ENCODE measurements around the gene MTUS2. TPM values are rescaled to one million over a fixed set of nuclear protein-coding genes. Genes with fewer than 3 reads are reported as not detected.
"Not testable (repeated sequence)": the region's sequence is repeated elsewhere in the genome, so short reads cannot be mapped to it uniquely, and the experiment has no call there.

Gene MTUS2
- total RNA-seq, 2 donors from 2014 or later, result 0.02 TPM; not detected in 1

GRCh38 chr13:28983641-28984040, 163.5 kb downstream of the MTUS2 start:
- no peaks in the 10 kb centered on the region for H3K4me1 Mint-ChIP-seq (ENCODE audit: low read depth)
- H3K27ac Mint-ChIP-seq, result no peak overlapping the region
- H3K27me3 Mint-ChIP-seq (ENCODE audit: low read depth), result no peaks in the 10 kb centered on the region
- ATAC-seq (replicated peaks in 1 of 2) (no peak), DNase-seq (no peak)
- no peaks in the 10 kb centered on the region for H3K9me3 Mint-ChIP-seq
- no peak overlapping the region for H3K4me3 Mint-ChIP-seq
- H3K36me3 Mint-ChIP-seq (ENCODE audit: insufficient read depth in 2 of 2), result no peaks in the 10 kb centered on the region

- Mint-ChIP-seq H3K27me3 (ENCODE audit: low read depth) (no peaks in the 10 kb centered on the region), H3K27ac (no peak overlapping the region), H3K4me3 (no peak overlapping the region), H3K9me3 (no peaks in the 10 kb centered on the region), H3K4me1 (ENCODE audit: low read depth) (no peaks in the 10 kb centered on the region), H3K36me3 (ENCODE audit: insufficient read depth in 2 of 2) (no peaks in the 10 kb centered on the region)
- DNase-seq, result no peak
- ATAC-seq (replicated peaks in 1 of 2), result no peak
Observed at GRCh38 chr13:28984326-28984725, 164.2 kb downstream of the MTUS2 start.

GRCh38 chr13:28984825-28985224, 164.7 kb downstream of the MTUS2 start:
- peaks cover 0 to under 1% of the 10 kb centered on the region in 2 donors for H3K9me3 Mint-ChIP-seq

GRCh38 chr13:28990378-28990777, 170.2 kb downstream of the MTUS2 start:
- not testable (repeated sequence) for H3K27me3 Mint-ChIP-seq (ENCODE audit: low read depth); H3K9me3 Mint-ChIP-seq; H3K27ac Mint-ChIP-seq; H3K4me1 Mint-ChIP-seq (ENCODE audit: low read depth); H3K36me3 Mint-ChIP-seq (ENCODE audit: insufficient read depth in 2 of 2); DNase-seq; ATAC-seq (replicated peaks in 1 of 2); H3K4me3 Mint-ChIP-seq

More at GRCh38 chr13:28984825-28985224, 164.7 kb downstream of the MTUS2 start:
- no peak overlapping the region for H3K27ac Mint-ChIP-seq
- DNase-seq, result no peak
- H3K4me3 Mint-ChIP-seq, result no peak overlapping the region
- H3K27me3 Mint-ChIP-seq (ENCODE audit: low read depth), result no peaks in the 10 kb centered on the region
- H3K4me1 Mint-ChIP-seq (ENCODE audit: low read depth), result no peaks in the 10 kb centered on the region
- no peak for ATAC-seq (replicated peaks in 1 of 2)
- H3K36me3 Mint-ChIP-seq (ENCODE audit: insufficient read depth in 2 of 2), result no peaks in the 10 kb centered on the region

- H3K9me3 Mint-ChIP-seq, result peaks cover 5 to 7% of the 10 kb centered on the region in 2 donors
- no peaks in the 10 kb centered on the region for H3K27me3 Mint-ChIP-seq (ENCODE audit: low read depth)
- no peak for DNase-seq
- H3K27ac Mint-ChIP-seq, result no peak overlapping the region
- no peak overlapping the region for H3K4me3 Mint-ChIP-seq
- peaks cover 0 to 2% of the 10 kb centered on the region in 2 donors for H3K36me3 Mint-ChIP-seq (ENCODE audit: insufficient read depth in 2 of 2)
- no peaks in the 10 kb centered on the region for H3K4me1 Mint-ChIP-seq (ENCODE audit: low read depth)
- ATAC-seq (replicated peaks in 1 of 2), result no peak
Observed at GRCh38 chr13:28991764-28992163, 171.6 kb downstream of the MTUS2 start.

GRCh38 chr13:29000826-29001225, 180.7 kb downstream of the MTUS2 start:
- H3K36me3 Mint-ChIP-seq (ENCODE audit: insufficient read depth in 2 of 2), result no peaks in the 10 kb centered on the region

GRCh38 chr13:29005035-29005762, 185.1 kb downstream of the MTUS2 start:
- peaks cover 0 to 10% of the 10 kb centered on the region in 2 donors for H3K9me3 Mint-ChIP-seq
- no peak for ATAC-seq (replicated peaks in 1 of 2)
- no peak for DNase-seq
- peaks cover 6% of the 10 kb centered on the region for H3K27me3 Mint-ChIP-seq (ENCODE audit: low read depth)
- no peaks in the 10 kb centered on the region for H3K4me1 Mint-ChIP-seq (ENCODE audit: low read depth)
- no peak overlapping the region for H3K27ac Mint-ChIP-seq
- H3K36me3 Mint-ChIP-seq (ENCODE audit: insufficient read depth in 2 of 2), result no peaks in the 10 kb centered on the region
- H3K4me3 Mint-ChIP-seq, result no peak overlapping the region

More at GRCh38 chr13:29000826-29001225, 180.7 kb downstream of the MTUS2 start:
- H3K4me3 Mint-ChIP-seq, result no peak overlapping the region
- DNase-seq (no peak), ATAC-seq (replicated peaks in 1 of 2) (no peak)
- H3K27me3 Mint-ChIP-seq (ENCODE audit: low read depth), result peaks cover 6% of the 10 kb centered on the region
- peaks cover 2 to 13% of the 10 kb centered on the region in 2 donors for H3K9me3 Mint-ChIP-seq
- H3K27ac Mint-ChIP-seq, result no peak overlapping the region
- H3K4me1 Mint-ChIP-seq (ENCODE audit: low read depth), result no peaks in the 10 kb centered on the region

GRCh38 chr13:29005763-29006120, 185.6 kb downstream of the MTUS2 start:
- DNase-seq, result no peak
- peaks cover 0 to 8% of the 10 kb centered on the region in 2 donors for H3K9me3 Mint-ChIP-seq
- H3K36me3 Mint-ChIP-seq (ENCODE audit: insufficient read depth in 2 of 2), result no peaks in the 10 kb centered on the region
- ATAC-seq (replicated peaks in 1 of 2), result no peak
- no peaks in the 10 kb centered on the region for H3K4me1 Mint-ChIP-seq (ENCODE audit: low read depth)
- H3K4me3 Mint-ChIP-seq, result no peak overlapping the region
- H3K27me3 Mint-ChIP-seq (ENCODE audit: low read depth), result peaks cover 6% of the 10 kb centered on the region
- H3K27ac Mint-ChIP-seq, result no peak overlapping the region

GRCh38 chr13:29006359-29006850, 186.3 kb downstream of the MTUS2 start:
- Mint-ChIP-seq H3K27ac (no peak overlapping the region), H3K36me3 (ENCODE audit: insufficient read depth in 2 of 2) (no peaks in the 10 kb centered on the region), H3K9me3 (peaks cover 0 to 3% of the 10 kb centered on the region in 2 donors)

GRCh38 chr13:29008296-29008695, 188.2 kb downstream of the MTUS2 start:
- H3K27ac Mint-ChIP-seq, result no peak overlapping the region
- no peaks in the 10 kb centered on the region for H3K4me1 Mint-ChIP-seq (ENCODE audit: low read depth)
- no peaks in the 10 kb centered on the region for H3K27me3 Mint-ChIP-seq (ENCODE audit: low read depth)
- ATAC-seq (replicated peaks in 1 of 2), result no peak
- no peaks in the 10 kb centered on the region for H3K36me3 Mint-ChIP-seq (ENCODE audit: insufficient read depth in 2 of 2)
- H3K9me3 Mint-ChIP-seq, result peaks cover 0 to 1% of the 10 kb centered on the region in 2 donors
- no peak for DNase-seq
- H3K4me3 Mint-ChIP-seq, result no peak overlapping the region

More at GRCh38 chr13:29006359-29006850, 186.3 kb downstream of the MTUS2 start:
- H3K4me3 Mint-ChIP-seq, result no peak overlapping the region
- DNase-seq (no peak), ATAC-seq (replicated peaks in 1 of 2) (no peak)
- H3K27me3 Mint-ChIP-seq (ENCODE audit: low read depth), result peaks cover under 1% of the 10 kb centered on the region
- no peaks in the 10 kb centered on the region for H3K4me1 Mint-ChIP-seq (ENCODE audit: low read depth)

GRCh38 chr13:29020314-29020713, 200.2 kb downstream of the MTUS2 start:
- H3K9me3 Mint-ChIP-seq, result peaks cover 0 to 4% of the 10 kb centered on the region in 2 donors
- no peak overlapping the region for H3K27ac Mint-ChIP-seq
- no peaks in the 10 kb centered on the region for H3K27me3 Mint-ChIP-seq (ENCODE audit: low read depth)
- no peak overlapping the region for H3K4me3 Mint-ChIP-seq
- DNase-seq (no peak), ATAC-seq (replicated peaks in 1 of 2) (no peak)
- H3K36me3 Mint-ChIP-seq (ENCODE audit: insufficient read depth in 2 of 2), result no peaks in the 10 kb centered on the region
- no peaks in the 10 kb centered on the region for H3K4me1 Mint-ChIP-seq (ENCODE audit: low read depth)

- Mint-ChIP-seq H3K27me3 (ENCODE audit: low read depth) (no peaks in the 10 kb centered on the region), H3K9me3 (peaks cover 0 to 4% of the 10 kb centered on the region in 2 donors), H3K27ac (no peak overlapping the region), H3K4me1 (ENCODE audit: low read depth) (no peaks in the 10 kb centered on the region), H3K4me3 (no peak overlapping the region), H3K36me3 (ENCODE audit: insufficient read depth in 2 of 2) (no peaks in the 10 kb centered on the region)
- DNase-seq (no peak), ATAC-seq (replicated peaks in 1 of 2) (no peak)
Observed at GRCh38 chr13:29021311-29021710, 201.2 kb downstream of the MTUS2 start.

- ATAC-seq (replicated peaks in 1 of 2), result no peak
- Mint-ChIP-seq H3K27ac (no peak overlapping the region), H3K9me3 (peaks cover 0 to 4% of the 10 kb centered on the region in 2 donors), H3K4me1 (ENCODE audit: low read depth) (no peaks in the 10 kb centered on the region), H3K27me3 (ENCODE audit: low read depth) (no peaks in the 10 kb centered on the region), H3K4me3 (no peak overlapping the region), H3K36me3 (ENCODE audit: insufficient read depth in 2 of 2) (no peaks in the 10 kb centered on the region)
- no peak for DNase-seq
Observed at GRCh38 chr13:29021717-29022116, 201.6 kb downstream of the MTUS2 start.

- no peak overlapping the region for H3K4me3 Mint-ChIP-seq
- no peaks in the 10 kb centered on the region for H3K27me3 Mint-ChIP-seq (ENCODE audit: low read depth)
- no peak for DNase-seq
- no peaks in the 10 kb centered on the region for H3K36me3 Mint-ChIP-seq (ENCODE audit: insufficient read depth in 2 of 2)
- H3K27ac Mint-ChIP-seq, result no peak overlapping the region
- no peak for ATAC-seq (replicated peaks in 1 of 2)
- H3K4me1 Mint-ChIP-seq (ENCODE audit: low read depth), result no peaks in the 10 kb centered on the region
- peaks cover 0 to 4% of the 10 kb centered on the region in 2 donors for H3K9me3 Mint-ChIP-seq
Observed at GRCh38 chr13:29022410-29022809, 202.3 kb downstream of the MTUS2 start.

Data from activated T-cell treated with anti-CD3 and anti-CD28 coated beads, Interleukin-2, amount 50 U/mL, for 72 hours (primary cell).